Left lung (tissue), 10 donors: ENCODE measurements around the gene CA6. TPM values are rescaled to one million over a fixed set of nuclear protein-coding genes. Genes with fewer than 3 reads are reported as not detected.
"Not testable (repeated sequence)": the region's sequence is repeated elsewhere in the genome, so short reads cannot be mapped to it uniquely, and the experiment has no call there.

Experiments
- ATAC-seq: fragments of 200-7000 bp; cut with Tn5 transposase; one replicate; pipeline ENCODE4 v1.9.1; 2020; ENCODE audit warnings: moderate library complexity
- DNase-seq, 4 donors: peaks; one replicate each; pipeline ENCODE4 v3.0.0-alpha.2; 2013 to 2020
- H3K27ac ChIP-seq, 2 donors: fragments of 200-600 bp; sonication (generic) in 1 of 2; one replicate each; pipeline versions ENCODE4 v1.5.0 to v1.8.0; 2020 to 2021
- H3K27me3 ChIP-seq, 2 donors: fragments of 200-600 bp; sonication (generic) in 1 of 2; one replicate each; pipeline versions ENCODE4 v1.5.0 to v1.8.0; 2020 to 2021
- H3K36me3 ChIP-seq, 2 donors: fragments of 200-600 bp; sonication (generic) in 1 of 2; one replicate each; pipeline versions ENCODE4 v1.5.0 to v1.8.0; 2020 to 2021
- H3K4me1 ChIP-seq, 2 donors: fragments of 200-600 bp; one replicate each; pipeline ENCODE4 v1.8.0; 2021
- H3K4me3 ChIP-seq, 2 donors: fragments of 200-600 bp; sonication (generic) in 1 of 2; one replicate each; pipeline versions ENCODE4 v1.5.0 to v1.8.0; 2020 to 2021; ENCODE audit warnings: mild to moderate bottlenecking in 1 of 2
- H3K9me3 ChIP-seq, 2 donors: fragments of 200-600 bp; sonication (generic) in 1 of 2; one replicate each; pipeline versions ENCODE4 v1.5.0 to v1.8.0; 2020 to 2021
- CTCF ChIP-seq, 2 donors: fragments of 200-600 bp; sonication (generic) in 1 of 2; IDR thresholded peaks; one replicate each; pipeline versions ENCODE4 v1.5.0 to v1.8.0; 2021; ENCODE audit warnings: antibody characterized with exemption in 2 of 2
- intact Hi-C, 2 donors: fragments of 100-400 bp; cut with DNase I; formaldehyde crosslinking; loops; one replicate each; pipeline versions ENCODE4 v1.11.2 to v1.14.2; 2022
- polyA plus RNA-seq, 6 donors: library from polyadenylated mRNA; unstranded; fragments of 120-200 nt; gene quantifications; one replicate each; pipeline ENCODE4 v1.2.1, GENCODE V29; 2013; ENCODE audit not compliant: insufficient read length in 6 of 6
- total RNA-seq, 2 donors: library from RNA; stranded (reverse); fragmentation: NEBNext Ultra II Directional; extraction: Animal tissue kit (Norgen Biotek cat#: 25700); gene quantifications; one replicate each; pipeline ENCODE4 v1.2.1, GENCODE V29; 2021
- donor health status: DM: no; HTN: yes; CAD: no.
- donor health status: DM: no; HTN: no; CAD: no.

CA6 gene
- total and polyA plus RNA-seq, 8 donors, result 0.11 to 0.25 (median 0.18) TPM; not detected in 3

DNA sequence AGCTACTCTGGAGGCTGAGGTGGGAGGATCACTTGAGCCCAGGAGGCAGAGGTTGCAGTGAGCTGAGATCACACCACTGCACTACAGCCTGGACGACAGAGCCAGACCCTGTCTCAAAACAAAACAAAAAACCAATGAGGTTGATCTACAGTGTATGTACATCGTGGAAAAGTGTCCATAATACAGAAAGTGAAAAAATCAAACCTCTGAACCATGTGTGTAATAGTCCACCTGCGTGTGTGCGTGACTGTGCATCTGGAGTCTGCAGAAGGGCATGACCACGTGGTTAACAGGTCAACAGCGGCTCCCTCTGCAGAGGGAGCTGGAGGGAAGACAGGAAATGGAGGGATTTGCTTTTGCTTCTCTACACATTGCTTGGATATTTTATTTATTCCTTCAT, 34.8 kb upstream of the CA6 start:
- no peaks in the 10 kb centered on the region for H3K36me3 ChIP-seq
- no peak for DNase-seq
- TF ChIP-seq CTCF (IDR thresholded peaks at IDR 0.05), result no peak
- intact Hi-C loops, result loop anchor here in 1 of 2 donors (5.0 kb wide), 1 partner anchor 81 kb away; no protein-coding TSS in a partner anchor
- H3K27me3 ChIP-seq, result no peaks in the 10 kb centered on the region
- no peak overlapping the region for H3K27ac ChIP-seq
- no peak overlapping the region for H3K4me3 ChIP-seq
- peaks cover 0 to 17% of the 10 kb centered on the region in 2 donors for H3K4me1 ChIP-seq
- H3K9me3 ChIP-seq, result no peaks in the 10 kb centered on the region
- ATAC-seq, result no peak

GRCh38 chr1:8911416-8912309, 34.0 kb upstream of the CA6 start:
- no peak for TF ChIP-seq CTCF (IDR thresholded peaks at IDR 0.05)
- intact Hi-C loops, result loop anchor here in 1 of 2 donors (5.0 kb wide), 1 partner anchor 81 kb away; no protein-coding TSS in a partner anchor
- Histone ChIP-seq H3K9me3 (no peaks in the 10 kb centered on the region), H3K4me3 (no peak overlapping the region), H3K36me3 (no peaks in the 10 kb centered on the region), H3K27ac (peak overlapping the region in 1 of 2 donors; percentile 41), H3K27me3 (no peaks in the 10 kb centered on the region), H3K4me1 (peaks cover 0 to 17% of the 10 kb centered on the region in 2 donors)
- DNase-seq (no peak), ATAC-seq (peak; percentile 72)

GRCh38 chr1:8913457-8913856, 32.2 kb upstream of the CA6 start:
- intact Hi-C loops, result loop anchor here in 1 of 2 donors (5.0 kb wide), 1 partner anchor 79 kb away; no protein-coding TSS in a partner anchor
- TF ChIP-seq CTCF (IDR thresholded peaks at IDR 0.05), result no peak
- Histone ChIP-seq H3K4me3 (no peak overlapping the region), H3K9me3 (no peaks in the 10 kb centered on the region), H3K27ac (no peak overlapping the region), H3K27me3 (no peaks in the 10 kb centered on the region), H3K4me1 (peaks cover 0 to 17% of the 10 kb centered on the region in 2 donors), H3K36me3 (no peaks in the 10 kb centered on the region)
- ATAC-seq (peak; percentile 7), DNase-seq (peak in 1 of 4 donors; percentile 16)

DNA sequence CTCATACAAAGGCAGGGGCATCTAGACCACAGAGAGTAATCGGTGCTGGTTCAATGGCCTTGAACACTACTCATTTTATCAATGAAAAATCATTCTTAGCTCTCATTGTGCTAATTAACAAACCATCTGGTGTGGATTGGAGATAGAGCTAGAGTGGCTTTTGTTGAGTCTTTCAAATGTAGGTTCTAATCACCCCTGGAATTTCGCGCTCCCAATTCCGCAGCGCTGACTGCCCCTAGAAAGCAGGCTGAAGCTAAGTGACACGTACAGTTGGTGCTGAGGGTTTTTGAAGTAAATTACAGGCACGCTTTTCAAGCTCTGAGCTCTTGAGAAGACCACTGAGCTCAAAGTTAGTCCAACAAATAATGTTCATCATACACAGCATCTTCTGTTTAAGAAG, 31.2 kb upstream of the CA6 start:
- TF ChIP-seq CTCF (IDR thresholded peaks at IDR 0.05), result no peak
- Histone ChIP-seq H3K27ac (no peak overlapping the region), H3K27me3 (no peaks in the 10 kb centered on the region), H3K4me3 (no peak overlapping the region), H3K4me1 (peaks cover 0 to 17% of the 10 kb centered on the region in 2 donors), H3K9me3 (no peaks in the 10 kb centered on the region), H3K36me3 (no peaks in the 10 kb centered on the region)
- ATAC-seq, result no peak
- DNase-seq, result no peak
- intact Hi-C loops, result loop anchor here in 1 of 2 donors (5.0 kb wide), 1 partner anchor 78 kb away; no protein-coding TSS in a partner anchor

GRCh38 chr1:8915446-8915845, 30.2 kb upstream of the CA6 start:
- intact Hi-C loops, result no loop called here
- H3K9me3 ChIP-seq, result no peaks in the 10 kb centered on the region
- ATAC-seq (no peak), DNase-seq (no peak)
- H3K36me3 ChIP-seq, result no peaks in the 10 kb centered on the region
- no peak overlapping the region for H3K4me3 ChIP-seq
- H3K4me1 ChIP-seq, result peaks cover 0 to 15% of the 10 kb centered on the region in 2 donors
- no peaks in the 10 kb centered on the region for H3K27me3 ChIP-seq
- H3K27ac ChIP-seq, result no peak overlapping the region
- no peak for TF ChIP-seq CTCF (IDR thresholded peaks at IDR 0.05)

DNA sequence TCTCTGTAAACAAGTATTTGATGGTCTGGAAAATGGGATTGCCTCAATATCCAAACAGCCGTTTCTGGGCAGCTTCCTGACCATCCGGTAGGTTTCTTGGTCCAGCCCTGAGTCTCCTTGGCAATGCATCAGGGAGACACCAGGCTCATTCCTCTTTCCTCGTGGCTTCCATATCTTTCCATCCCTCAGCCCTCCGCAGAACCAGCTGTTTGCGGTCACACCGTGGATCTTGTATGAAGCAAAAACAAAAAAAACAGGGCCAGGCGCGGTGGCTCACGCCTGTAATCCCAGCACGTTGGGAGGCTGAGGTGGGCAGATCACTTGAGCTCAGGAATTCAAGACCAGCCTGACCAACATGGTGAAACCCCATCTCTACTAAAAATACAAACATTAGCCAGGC, 28.1 kb upstream of the CA6 start:
- intact Hi-C loops, result not testable (repeated sequence)

More for the DNA sequence above, 28.1 kb upstream of the CA6 start:
- not testable (repeated sequence) for H3K27me3 ChIP-seq, DNase-seq, H3K4me1 ChIP-seq, H3K9me3 ChIP-seq, H3K4me3 ChIP-seq, H3K27ac ChIP-seq, H3K36me3 ChIP-seq, ATAC-seq
